GM21447 (cell line): Measurements from ENCODE around the gene ZBTB43.

Source experiments
- ATAC-seq: cut with Tn5 transposase; IDR thresholded peaks from one replicate; pipeline ENCODE4 v1.9.1; 2021; ENCODE audit not compliant: unreplicated experiment

ZBTB43 gene

GRCh38 chr9:126856326-126856877, 51.6 kb downstream of the ZBTB43 start:
- no peak for ATAC-seq

GRCh38 chr9:126857261-126857960, 52.6 kb downstream of the ZBTB43 start:
- ATAC-seq, result no peak

GRCh38 chr9:126859111-126859510, 54.3 kb downstream of the ZBTB43 start:
- no peak for ATAC-seq

GRCh38 chr9:126860077-126860756, 55.4 kb downstream of the ZBTB43 start, which contains the start of gene ZBTB34:
Gene ZBTB34, plus strand, starts transcription at chr9:126860639. Its CDS starts 18,761 bp downstream, at chr9:126879400.
- ATAC-seq, result peak; percentile 48

GRCh38 chr9:126860757-126861466, 56.1 kb downstream of the ZBTB43 start:
- ATAC-seq, result peak; percentile 23

DNA sequence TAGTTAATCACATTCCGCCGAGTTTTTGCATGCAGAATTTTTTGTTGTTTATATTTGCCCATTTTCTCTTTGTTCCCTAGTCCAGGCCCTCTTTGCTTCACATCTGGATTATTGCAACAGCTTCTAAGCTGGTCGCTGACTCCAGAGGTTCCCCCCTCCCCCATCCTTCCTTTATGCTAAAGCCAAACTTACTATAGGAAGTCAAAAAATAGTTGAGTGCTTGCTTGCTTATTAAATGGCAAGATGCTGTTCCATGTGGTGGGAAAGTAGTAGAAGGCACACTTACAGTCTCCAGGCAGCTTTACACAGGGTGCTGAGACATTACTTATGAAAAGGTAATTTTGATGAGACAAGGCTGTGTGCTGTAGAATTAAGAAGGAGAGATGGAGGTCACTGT, 56.9 kb downstream of the ZBTB43 start:
- no peak for ATAC-seq

- no peak for ATAC-seq
Observed at GRCh38 chr9:126862104-126862761, 57.4 kb downstream of the ZBTB43 start.

DNA sequence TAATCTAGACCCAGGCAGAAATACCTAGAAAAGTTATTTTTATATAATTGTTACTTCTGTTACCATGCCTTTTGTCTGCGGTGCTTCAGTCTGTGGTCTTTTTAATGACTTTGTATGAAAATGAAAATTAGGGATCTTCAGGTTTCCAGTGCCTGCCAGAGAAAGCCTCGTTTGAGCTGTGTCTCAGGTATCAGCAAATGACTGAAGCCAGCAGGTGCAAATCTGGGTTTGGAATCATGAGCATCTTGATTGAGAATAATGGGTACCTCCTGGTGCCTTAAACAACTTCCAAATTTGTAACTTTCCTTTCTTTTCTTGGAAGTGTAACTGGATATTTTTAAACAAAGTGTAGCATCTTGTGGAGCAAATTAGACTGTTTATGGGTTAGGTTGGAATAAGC, 59.9 kb downstream of the ZBTB43 start:
- no peak for ATAC-seq

GRCh38 chr9:126869368-126869767, 64.5 kb downstream of the ZBTB43 start:
- ATAC-seq, result no peak

- no peak for ATAC-seq
Observed at GRCh38 chr9:126872516-126872915, 67.7 kb downstream of the ZBTB43 start.

DNA sequence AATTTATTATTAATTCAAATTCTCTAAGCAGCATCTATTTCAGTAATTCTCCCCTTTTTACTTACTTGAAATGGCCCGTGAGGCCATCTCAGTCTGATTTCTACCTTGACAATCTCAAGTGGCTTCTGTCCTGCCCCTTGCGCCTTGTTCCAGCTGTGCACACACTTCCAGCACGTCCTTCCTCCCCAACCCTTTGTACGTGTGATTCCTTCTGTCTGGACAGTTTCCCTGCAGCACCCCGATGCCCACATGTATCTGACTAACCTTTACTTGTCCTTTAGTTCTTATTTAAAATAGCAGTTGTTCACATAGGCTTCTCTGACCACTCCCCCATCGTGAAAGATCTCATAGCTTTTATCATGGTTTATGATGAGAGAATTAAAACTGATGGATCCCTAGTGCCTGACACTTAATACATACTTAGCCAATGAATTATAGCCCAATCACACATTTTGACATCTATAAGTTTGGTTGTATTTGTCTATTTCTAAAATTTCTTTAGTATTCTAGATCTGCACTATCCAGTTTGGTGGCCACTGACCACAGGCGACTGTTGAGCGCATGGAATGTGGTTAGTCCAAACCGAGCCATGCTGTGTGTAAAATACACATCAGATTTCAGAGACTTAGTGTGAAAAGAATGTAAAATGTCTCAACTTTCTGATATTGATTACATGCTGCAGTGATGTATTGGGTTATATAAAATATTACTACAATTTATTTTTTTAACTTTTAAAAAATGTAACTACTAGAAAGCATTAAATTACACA, 69.9 kb downstream of the ZBTB43 start:
- ATAC-seq, result no peak

GRCh38 chr9:126875756-126876510, 71.1 kb downstream of the ZBTB43 start:
- ATAC-seq, result no peak

- no peak for ATAC-seq
Observed at GRCh38 chr9:126876531-126876930, 71.7 kb downstream of the ZBTB43 start.

- no peak for ATAC-seq
Observed at GRCh38 chr9:126877418-126877817, 72.6 kb downstream of the ZBTB43 start.

DNA sequence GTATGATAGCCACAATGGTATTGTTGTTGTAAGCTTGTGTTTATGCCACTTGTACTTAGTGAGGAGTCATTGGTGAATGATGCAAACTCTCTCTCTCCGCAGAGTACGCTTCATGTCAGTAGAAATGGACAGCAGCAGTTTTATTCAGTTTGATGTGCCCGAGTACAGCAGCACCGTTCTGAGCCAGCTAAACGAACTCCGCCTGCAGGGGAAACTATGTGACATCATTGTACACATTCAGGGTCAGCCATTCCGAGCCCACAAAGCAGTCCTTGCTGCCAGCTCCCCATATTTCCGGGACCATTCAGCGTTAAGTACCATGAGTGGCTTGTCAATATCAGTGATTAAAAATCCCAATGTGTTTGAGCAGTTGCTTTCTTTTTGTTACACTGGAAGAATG, 74.4 kb downstream of the ZBTB43 start:
- ATAC-seq, result no peak

DNA sequence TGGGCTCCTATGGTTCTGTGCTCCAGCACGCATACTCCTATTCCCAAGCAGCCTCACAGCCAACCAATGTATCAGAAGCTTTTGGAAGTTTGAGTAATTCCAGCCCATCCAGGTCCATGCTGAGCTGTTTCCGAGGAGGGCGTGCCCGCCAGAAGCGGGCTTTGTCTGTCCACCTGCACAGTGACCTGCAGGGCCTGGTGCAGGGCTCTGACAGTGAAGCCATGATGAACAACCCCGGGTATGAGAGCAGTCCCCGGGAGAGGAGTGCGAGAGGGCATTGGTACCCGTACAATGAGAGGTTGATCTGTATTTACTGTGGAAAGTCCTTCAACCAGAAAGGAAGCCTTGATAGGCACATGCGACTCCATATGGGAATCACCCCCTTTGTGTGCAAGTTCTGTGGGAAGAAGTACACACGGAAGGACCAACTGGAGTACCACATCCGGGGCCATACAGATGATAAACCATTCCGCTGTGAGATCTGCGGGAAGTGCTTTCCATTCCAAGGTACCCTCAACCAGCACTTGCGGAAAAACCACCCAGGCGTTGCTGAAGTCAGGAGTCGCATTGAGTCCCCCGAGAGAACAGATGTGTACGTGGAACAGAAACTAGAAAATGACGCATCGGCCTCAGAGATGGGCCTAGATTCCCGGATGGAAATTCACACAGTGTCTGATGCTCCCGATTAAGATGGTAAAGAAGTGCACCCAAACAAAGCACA, 75.5 kb downstream of the ZBTB43 start:
- ATAC-seq, result no peak

DNA sequence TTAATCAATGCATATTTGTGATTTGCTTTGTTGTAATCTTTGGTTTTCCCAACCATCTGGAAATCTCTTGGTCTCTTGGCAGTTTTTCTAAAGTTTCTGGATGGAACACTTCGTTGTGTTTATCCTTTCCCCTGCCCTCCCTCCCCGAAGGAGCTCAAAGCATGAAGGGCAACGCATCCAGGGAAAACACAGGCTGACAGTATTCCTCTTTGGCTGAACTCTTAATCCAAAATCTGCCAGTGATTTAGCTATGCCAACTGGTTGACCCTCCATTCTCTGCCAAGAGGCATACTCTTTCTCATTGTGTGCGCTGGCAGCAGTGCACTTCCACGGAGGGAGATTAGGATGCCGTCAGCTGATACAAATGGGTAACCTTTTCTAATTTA, 76.1 kb downstream of the ZBTB43 start:
- ATAC-seq, result no peak

- no peak for ATAC-seq
Observed at GRCh38 chr9:126882746-126883145, 77.9 kb downstream of the ZBTB43 start.

DNA sequence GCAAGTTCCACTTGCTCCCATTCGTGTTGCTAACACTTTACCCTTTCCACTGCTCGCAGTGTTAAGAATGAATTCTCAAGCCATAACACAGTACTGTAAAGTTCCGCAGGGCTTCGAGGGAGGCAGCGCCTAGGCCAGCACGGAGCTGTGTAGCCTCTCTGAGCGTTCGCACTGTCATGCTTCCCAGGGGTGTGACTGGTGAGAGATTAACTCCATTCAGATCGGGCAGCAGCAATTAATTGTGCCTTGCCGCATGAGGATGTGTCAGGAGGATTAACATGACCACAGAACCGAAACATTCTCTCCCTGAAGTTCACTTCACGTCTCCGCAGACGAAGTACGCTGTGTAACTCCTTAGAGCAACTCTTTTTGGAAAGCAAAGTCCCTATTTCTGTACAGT, 78.8 kb downstream of the ZBTB43 start:
- no peak for ATAC-seq
